Skeletal muscle tissue (tissue), 4 donors: Measurements from ENCODE around the gene ANKHD1. TPM values are rescaled to one million over a fixed set of nuclear protein-coding genes. Genes with fewer than 3 reads are reported as not detected.
"Not testable (repeated sequence)": the region's sequence is repeated elsewhere in the genome, so short reads cannot be mapped to it uniquely, and the experiment has no call there.

Experiments used
- H3K27ac ChIP-seq: one replicate; pipeline ENCODE4 v1.7.0; 2013; ENCODE audit warnings: mild to moderate bottlenecking, low read depth, low read length, inconsistent platforms
- H3K27me3 ChIP-seq, 3 donors: one replicate each; pipeline ENCODE4 v1.7.0; 2013; ENCODE audit warnings: low read length in 3 of 3; ENCODE audit not compliant: control insufficient read depth in 3 of 3, insufficient read depth in 3 of 3
- H3K36me3 ChIP-seq, 3 donors: one replicate each; pipeline ENCODE4 v1.7.0; 2013; ENCODE audit warnings: low read length in 3 of 3; ENCODE audit not compliant: control insufficient read depth in 3 of 3, insufficient read depth in 3 of 3
- H3K4me1 ChIP-seq, 3 donors: one replicate each; pipeline ENCODE4 v1.7.0; 2013; ENCODE audit warnings: low read length in 3 of 3, mild to moderate bottlenecking in 3 of 3; ENCODE audit not compliant: control insufficient read depth in 3 of 3, insufficient read depth in 3 of 3
- H3K4me3 ChIP-seq, 3 donors: one replicate each; pipeline ENCODE4 v1.7.0; 2013; ENCODE audit warnings: low read length in 3 of 3
- H3K9ac ChIP-seq, 3 donors: one replicate each; pipeline ENCODE4 v1.7.0; 2013; ENCODE audit warnings: low read length in 3 of 3, mild to moderate bottlenecking in 3 of 3, moderate library complexity in 2 of 3, low read depth in 1 of 3
- H3K9me3 ChIP-seq, 3 donors: one replicate each; pipeline ENCODE4 v1.7.0; 2013; ENCODE audit warnings: low read length in 3 of 3; ENCODE audit not compliant: control insufficient read depth in 3 of 3
- total RNA-seq: library from RNA; depleted of rRNA; stranded (reverse); fragments of >200 nt; gene quantifications from one replicate; pipeline ENCODE4 v1.2.3, GENCODE V29; 2014
- donor health status: Osteomylitis.

The ANKHD1 gene
- total RNA-seq, 1 donor from 2014 or later, result 85.1 TPM

GRCh38 chr5:140469259-140469658 is 67.6 kb downstream of the ANKHD1 start:
- H3K36me3 ChIP-seq, result peaks cover 3 to 10% (median 9%) of the 10 kb centered on the region in 3 donors
- no peak overlapping the region for H3K4me3 ChIP-seq
- H3K27me3 ChIP-seq, result no peaks in the 10 kb centered on the region
- H3K4me1 ChIP-seq, result peaks cover 2 to 3% (median 3%) of the 10 kb centered on the region in 3 donors
- H3K27ac ChIP-seq, result no peak overlapping the region
- H3K9ac ChIP-seq, result no peak overlapping the region
- no peaks in the 10 kb centered on the region for H3K9me3 ChIP-seq

DNA sequence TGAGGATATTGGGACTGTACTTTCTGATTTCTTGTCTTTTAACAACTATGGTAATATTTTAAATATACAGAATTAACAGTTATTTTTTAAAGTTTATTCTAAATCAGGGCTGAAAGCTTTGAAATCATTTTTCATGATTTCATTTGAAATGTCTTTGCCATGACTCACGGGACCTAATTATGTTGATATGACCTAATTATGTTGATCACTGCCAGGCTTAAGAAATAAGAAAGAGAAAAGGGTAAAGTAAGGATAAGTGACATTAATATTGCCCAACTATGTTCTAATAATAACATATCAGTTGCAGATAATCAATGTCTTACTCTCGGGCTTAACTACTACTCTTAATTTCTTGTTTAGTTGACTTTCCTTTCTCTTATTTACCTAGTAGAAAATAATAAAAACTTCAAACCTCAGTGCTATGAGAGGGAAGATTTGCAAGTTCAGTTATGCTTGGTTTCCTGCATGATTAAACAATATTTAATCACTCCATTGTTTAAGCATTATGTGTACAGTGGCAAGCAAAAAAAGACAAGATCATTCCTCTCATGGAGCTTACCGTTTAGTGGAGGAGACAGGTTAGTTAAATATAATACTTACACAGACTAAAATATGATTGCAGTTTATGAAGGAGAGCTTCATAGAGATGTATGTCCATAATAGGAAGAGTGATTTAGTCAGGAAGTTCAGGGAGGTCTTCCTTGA is 78.8 kb downstream of the ANKHD1 start:
- H3K9ac ChIP-seq, result no peak overlapping the region
- H3K27ac ChIP-seq, result no peak overlapping the region
- H3K36me3 ChIP-seq, result peaks cover 9 to 20% (median 13%) of the 10 kb centered on the region in 3 donors
- no peaks in the 10 kb centered on the region for H3K9me3 ChIP-seq
- no peaks in the 10 kb centered on the region for H3K27me3 ChIP-seq
- peaks cover 0 to 2% (median 0%) of the 10 kb centered on the region in 3 donors for H3K4me1 ChIP-seq
- H3K4me3 ChIP-seq, result no peak overlapping the region

DNA sequence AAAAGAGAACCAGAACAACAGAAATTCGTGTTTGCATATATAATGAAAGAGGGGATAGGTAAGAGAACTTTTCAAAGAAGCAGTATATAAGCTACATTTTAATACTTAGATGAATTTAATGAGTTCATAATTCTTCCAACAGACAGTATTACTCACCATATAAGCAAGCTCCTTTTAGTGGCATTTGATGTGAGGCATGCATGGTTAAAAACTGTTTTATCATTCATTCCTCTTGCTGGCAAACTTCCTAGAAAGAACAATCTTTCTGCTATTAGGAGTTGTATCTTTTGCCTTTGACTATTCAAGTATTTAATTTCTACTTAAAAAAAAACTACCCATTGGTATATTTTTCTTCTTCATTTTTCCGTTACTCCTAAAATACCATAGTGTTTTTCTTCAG is 80.1 kb downstream of the ANKHD1 start:
- no peak overlapping the region for H3K4me3 ChIP-seq
- H3K4me1 ChIP-seq, result peaks cover 0 to 2% (median 0%) of the 10 kb centered on the region in 3 donors
- no peaks in the 10 kb centered on the region for H3K27me3 ChIP-seq
- peaks cover 12 to 31% (median 17%) of the 10 kb centered on the region in 3 donors for H3K36me3 ChIP-seq
- no peak overlapping the region for H3K9ac ChIP-seq
- H3K27ac ChIP-seq, result no peak overlapping the region
- no peaks in the 10 kb centered on the region for H3K9me3 ChIP-seq

DNA sequence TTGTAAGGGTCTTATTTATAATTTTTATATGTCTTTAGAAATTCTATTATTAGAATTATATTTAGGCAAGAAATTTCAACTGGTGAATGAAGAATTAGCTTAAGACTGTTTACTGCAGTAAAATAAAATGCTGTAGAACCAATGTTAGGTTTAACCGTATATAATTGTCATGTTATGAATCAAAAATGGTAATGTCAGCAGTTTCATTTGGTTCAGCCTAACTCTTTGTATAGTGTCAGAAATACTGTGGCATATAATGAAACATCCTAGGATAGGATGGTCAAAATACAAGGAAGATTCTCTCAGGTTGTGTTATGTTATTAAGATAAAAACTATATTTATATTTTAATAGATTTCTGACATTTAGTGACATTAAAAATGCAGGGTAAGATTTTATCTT is 81.4 kb downstream of the ANKHD1 start:
- Histone ChIP-seq H3K4me1 (peaks cover 0 to 2% (median 0%) of the 10 kb centered on the region in 3 donors), H3K36me3 (peaks cover 15 to 37% (median 20%) of the 10 kb centered on the region in 3 donors), H3K9ac (no peak overlapping the region), H3K27me3 (no peaks in the 10 kb centered on the region), H3K27ac (no peak overlapping the region), H3K4me3 (no peak overlapping the region), H3K9me3 (no peaks in the 10 kb centered on the region)

DNA sequence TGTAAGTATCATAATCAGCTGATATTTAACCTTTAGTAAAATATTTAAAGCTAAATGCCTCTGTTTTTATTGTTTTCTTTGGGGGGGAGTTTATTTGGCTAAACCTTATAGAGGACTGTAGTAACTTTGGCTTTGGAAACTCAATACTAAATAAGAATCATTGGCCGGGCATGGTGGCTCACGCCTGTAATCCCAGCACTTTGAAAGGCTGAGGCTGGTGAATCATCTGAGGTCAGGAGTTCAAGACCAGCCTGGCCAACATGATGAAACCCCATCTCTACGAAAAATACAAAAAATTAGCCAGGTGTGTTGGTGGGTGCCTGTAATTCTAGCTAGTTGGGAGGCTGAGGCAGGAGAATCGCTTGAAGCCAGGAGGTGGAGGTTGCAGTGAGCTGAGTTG is 86.5 kb downstream of the ANKHD1 start:
- H3K36me3 ChIP-seq, result peaks cover 12 to 34% (median 21%) of the 10 kb centered on the region in 3 donors
- not testable (repeated sequence) for H3K4me1 ChIP-seq, H3K4me3 ChIP-seq, H3K27me3 ChIP-seq, H3K9me3 ChIP-seq, H3K27ac ChIP-seq, H3K9ac ChIP-seq

GRCh38 chr5:140488914-140489313 is 87.3 kb downstream of the ANKHD1 start:
- Histone ChIP-seq H3K4me1 (no peaks in the 10 kb centered on the region), H3K9me3 (no peaks in the 10 kb centered on the region), H3K36me3 (peaks cover 12 to 29% (median 17%) of the 10 kb centered on the region in 3 donors), H3K9ac (no peak overlapping the region), H3K27ac (no peak overlapping the region), H3K27me3 (no peaks in the 10 kb centered on the region), H3K4me3 (no peak overlapping the region)

DNA sequence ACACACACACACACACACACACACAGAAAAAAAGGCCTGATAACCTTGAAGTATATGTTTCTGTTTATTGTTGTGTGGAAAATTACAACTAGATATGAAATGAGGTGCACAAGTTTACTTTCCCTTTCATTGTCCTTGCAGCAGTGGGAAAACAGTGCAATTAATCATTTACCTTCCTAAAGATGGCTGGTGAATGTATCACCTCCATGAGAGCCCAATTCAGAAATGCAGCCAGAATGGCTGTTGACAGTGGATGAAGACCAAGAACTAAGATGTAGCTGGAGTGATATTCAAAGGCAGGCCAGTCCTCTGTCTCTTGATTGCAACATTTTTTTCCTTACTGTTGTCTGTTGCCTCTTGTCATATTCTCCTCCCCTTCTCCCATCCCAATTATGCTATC is 96.3 kb downstream of the ANKHD1 start:
- H3K9me3 ChIP-seq, result no peaks in the 10 kb centered on the region
- H3K27me3 ChIP-seq, result no peaks in the 10 kb centered on the region
- no peak overlapping the region for H3K4me3 ChIP-seq
- H3K4me1 ChIP-seq, result no peaks in the 10 kb centered on the region
- H3K27ac ChIP-seq, result no peak overlapping the region
- H3K36me3 ChIP-seq, result peaks cover 4 to 21% (median 9%) of the 10 kb centered on the region in 3 donors
- no peak overlapping the region for H3K9ac ChIP-seq

- H3K27ac ChIP-seq, result no peak overlapping the region
- no peak overlapping the region for H3K4me3 ChIP-seq
- H3K4me1 ChIP-seq, result no peaks in the 10 kb centered on the region
- no peak overlapping the region for H3K9ac ChIP-seq
- H3K36me3 ChIP-seq, result peaks cover 4 to 21% (median 9%) of the 10 kb centered on the region in 3 donors
- no peaks in the 10 kb centered on the region for H3K9me3 ChIP-seq
- H3K27me3 ChIP-seq, result no peaks in the 10 kb centered on the region
Measured at GRCh38 chr5:140498591-140498990, 97.0 kb downstream of the ANKHD1 start.

- no peak overlapping the region for H3K9ac ChIP-seq
- no peaks in the 10 kb centered on the region for H3K4me1 ChIP-seq
- H3K4me3 ChIP-seq, result no peak overlapping the region
- peaks cover 10 to 32% (median 28%) of the 10 kb centered on the region in 3 donors for H3K36me3 ChIP-seq
- no peak overlapping the region for H3K27ac ChIP-seq
- no peaks in the 10 kb centered on the region for H3K27me3 ChIP-seq
- no peaks in the 10 kb centered on the region for H3K9me3 ChIP-seq
Measured at GRCh38 chr5:140502834-140503233, 101.2 kb downstream of the ANKHD1 start.

DNA sequence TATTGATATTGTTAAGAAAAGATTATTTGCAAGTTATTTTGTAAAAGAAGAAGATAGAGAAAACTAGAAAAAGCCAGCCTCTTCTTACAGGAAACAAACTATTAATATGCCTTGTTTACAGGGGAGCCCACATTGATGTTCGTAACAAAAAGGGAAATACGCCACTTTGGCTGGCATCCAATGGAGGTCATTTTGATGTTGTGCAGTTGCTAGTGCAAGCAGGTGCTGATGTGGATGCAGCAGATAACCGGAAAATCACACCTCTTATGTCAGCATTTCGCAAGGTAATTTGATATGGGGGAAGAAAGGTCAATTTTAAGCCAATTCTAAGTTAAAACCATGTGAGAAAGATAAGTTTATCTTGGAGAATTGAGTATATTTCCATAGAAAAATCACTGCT is 108.3 kb downstream of the ANKHD1 start:
- peaks cover 31 to 74% (median 66%) of the 10 kb centered on the region in 3 donors for H3K36me3 ChIP-seq
- H3K4me3 ChIP-seq, result no peak overlapping the region
- no peak overlapping the region for H3K9ac ChIP-seq
- H3K4me1 ChIP-seq, result no peaks in the 10 kb centered on the region
- H3K27ac ChIP-seq, result no peak overlapping the region
- no peaks in the 10 kb centered on the region for H3K27me3 ChIP-seq
- H3K9me3 ChIP-seq, result no peaks in the 10 kb centered on the region
